ENCODE measurements around the gene RPS6KA2. TPM values are rescaled to one million over a fixed set of nuclear protein-coding genes. Genes with fewer than 3 reads are reported as not detected.

RPS6KA2 gene
- total RNA-seq, 2 donors from 2014 or later = 28.1 to 28.5 TPM

DNA sequence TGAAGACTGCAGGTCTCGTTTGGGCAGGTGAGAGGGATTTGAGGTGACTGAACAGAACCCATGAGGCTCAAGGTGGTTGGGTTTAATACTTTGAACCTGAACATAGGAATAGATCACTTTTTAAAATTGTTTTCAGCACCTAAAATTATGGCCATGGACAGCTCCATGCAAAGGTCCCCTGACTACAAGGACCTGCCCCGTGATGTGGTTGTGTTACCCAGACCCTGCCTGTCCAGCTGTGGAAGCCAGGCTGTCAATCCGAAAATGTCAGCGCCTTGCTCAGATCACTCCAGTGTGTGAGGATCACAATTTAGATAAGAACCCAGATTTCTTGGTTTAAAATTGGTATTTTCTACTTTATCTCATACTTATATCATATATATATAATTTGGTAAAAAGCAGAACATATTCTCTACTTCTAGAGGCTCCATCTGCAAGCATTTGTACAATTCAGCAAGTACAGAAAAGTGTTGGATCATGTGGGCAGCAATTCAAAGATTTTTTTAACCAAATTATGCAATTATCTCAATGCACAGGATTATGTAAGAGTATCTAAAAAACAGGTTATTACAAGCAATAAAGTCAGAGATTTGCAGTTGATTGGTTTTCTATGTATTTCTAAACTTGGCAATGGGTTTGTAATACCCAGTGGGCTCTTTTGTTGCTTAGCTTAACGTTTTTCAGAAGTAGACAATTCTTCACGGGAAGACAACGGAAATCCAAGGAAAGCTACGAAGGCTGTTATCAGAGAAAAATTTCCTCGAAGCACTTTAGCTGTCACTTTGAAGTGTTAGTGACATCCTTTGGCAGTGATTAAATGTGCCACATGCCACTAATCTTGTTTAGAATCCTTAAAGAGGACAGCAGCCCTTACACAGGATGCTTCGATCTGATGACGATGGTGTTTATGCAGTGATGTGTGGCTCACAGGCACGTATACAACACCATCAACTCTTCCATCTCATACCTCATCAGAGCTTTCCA, 24.1 kb upstream of the RPS6KA2 start:
- H3K9me3 Mint-ChIP-seq = no peaks in the 10 kb centered on the region
- no peak overlapping the region for H3K4me3 Mint-ChIP-seq
- no peak overlapping the region for H3K27ac Mint-ChIP-seq
- ATAC-seq (replicated peaks in 1 of 2) (no peak), DNase-seq (no peak)
- no peaks in the 10 kb centered on the region for H3K4me1 Mint-ChIP-seq (ENCODE audit: low read depth)
- H3K36me3 Mint-ChIP-seq (ENCODE audit: insufficient read depth in 2 of 2) = no peaks in the 10 kb centered on the region
- H3K27me3 Mint-ChIP-seq (ENCODE audit: low read depth) = no peaks in the 10 kb centered on the region

GRCh38 chr6:166650047-166650446, 23.0 kb upstream of the RPS6KA2 start:
- no peak for ATAC-seq (replicated peaks in 1 of 2)

DNA sequence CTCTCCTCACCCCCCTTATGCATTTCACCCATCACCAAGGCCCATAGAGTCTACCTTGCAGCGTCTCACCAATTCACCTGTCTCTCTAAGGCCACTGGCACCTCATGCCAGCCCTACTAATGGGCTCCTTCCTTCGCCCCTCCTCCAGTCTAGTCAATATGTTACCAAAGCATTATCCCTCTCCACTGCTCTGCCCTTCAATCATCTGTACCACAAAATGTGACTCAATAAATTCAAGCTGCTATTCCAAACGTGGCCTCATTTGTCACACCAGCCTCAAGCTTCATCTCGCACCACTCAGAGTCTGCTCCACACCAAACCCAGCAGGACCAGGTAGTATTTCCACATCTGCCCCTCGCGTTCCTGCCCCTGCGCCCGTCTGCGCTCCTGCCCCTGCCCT, 21.8 kb upstream of the RPS6KA2 start:
- Mint-ChIP-seq H3K9me3 (no peaks in the 10 kb centered on the region), H3K27me3 (ENCODE audit: low read depth) (no peaks in the 10 kb centered on the region), H3K36me3 (ENCODE audit: insufficient read depth in 2 of 2) (no peaks in the 10 kb centered on the region), H3K4me3 (no peak overlapping the region), H3K27ac (no peak overlapping the region), H3K4me1 (ENCODE audit: low read depth) (no peaks in the 10 kb centered on the region)
- DNase-seq (no peak), ATAC-seq (replicated peaks in 1 of 2) (no peak)

More at GRCh38 chr6:166650047-166650446, 23.0 kb upstream of the RPS6KA2 start:
- Mint-ChIP-seq H3K4me3 (no peak overlapping the region), H3K27me3 (ENCODE audit: low read depth) (no peaks in the 10 kb centered on the region), H3K9me3 (no peaks in the 10 kb centered on the region), H3K4me1 (ENCODE audit: low read depth) (no peaks in the 10 kb centered on the region), H3K27ac (no peak overlapping the region), H3K36me3 (ENCODE audit: insufficient read depth in 2 of 2) (no peaks in the 10 kb centered on the region)
- no peak for DNase-seq

- H3K27ac Mint-ChIP-seq = no peak overlapping the region
- ATAC-seq (replicated peaks in 1 of 2) = no peak
- no peak overlapping the region for H3K4me3 Mint-ChIP-seq
- no peaks in the 10 kb centered on the region for H3K36me3 Mint-ChIP-seq (ENCODE audit: insufficient read depth in 2 of 2)
- DNase-seq = no peak
- H3K9me3 Mint-ChIP-seq = no peaks in the 10 kb centered on the region
- no peaks in the 10 kb centered on the region for H3K27me3 Mint-ChIP-seq (ENCODE audit: low read depth)
- H3K4me1 Mint-ChIP-seq (ENCODE audit: low read depth) = no peaks in the 10 kb centered on the region
Observed at GRCh38 chr6:166647896-166648295, 20.8 kb upstream of the RPS6KA2 start.

GRCh38 chr6:166646716-166647115, 19.7 kb upstream of the RPS6KA2 start:
- H3K27me3 Mint-ChIP-seq (ENCODE audit: low read depth) = peaks cover 3% of the 10 kb centered on the region
- no peak overlapping the region for H3K4me3 Mint-ChIP-seq
- H3K36me3 Mint-ChIP-seq (ENCODE audit: insufficient read depth in 2 of 2) = peaks cover 0 to under 1% of the 10 kb centered on the region in 2 donors
- H3K4me1 Mint-ChIP-seq (ENCODE audit: low read depth) = no peaks in the 10 kb centered on the region
- no peak overlapping the region for H3K27ac Mint-ChIP-seq
- DNase-seq = no peak
- no peak for ATAC-seq (replicated peaks in 1 of 2)
- H3K9me3 Mint-ChIP-seq = peaks cover 0 to under 1% of the 10 kb centered on the region in 2 donors

GRCh38 chr6:166645896-166646295, 18.8 kb upstream of the RPS6KA2 start:
- Mint-ChIP-seq H3K4me1 (ENCODE audit: low read depth) (no peaks in the 10 kb centered on the region), H3K9me3 (peaks cover 0 to 3% of the 10 kb centered on the region in 2 donors), H3K27ac (no peak overlapping the region), H3K27me3 (ENCODE audit: low read depth) (peaks cover 5% of the 10 kb centered on the region), H3K36me3 (ENCODE audit: insufficient read depth in 2 of 2) (peaks cover 0 to 2% of the 10 kb centered on the region in 2 donors), H3K4me3 (no peak overlapping the region)
- DNase-seq (no peak), ATAC-seq (replicated peaks in 1 of 2) (no peak)

GRCh38 chr6:166644681-166645080, 17.6 kb upstream of the RPS6KA2 start:
- ATAC-seq (replicated peaks in 1 of 2) = no peak
- peaks cover 17% of the 10 kb centered on the region for H3K27me3 Mint-ChIP-seq (ENCODE audit: low read depth)
- no peak overlapping the region for H3K27ac Mint-ChIP-seq
- H3K4me1 Mint-ChIP-seq (ENCODE audit: low read depth) = peaks cover 11% of the 10 kb centered on the region
- no peak for DNase-seq
- peaks cover 0 to 4% of the 10 kb centered on the region in 2 donors for H3K36me3 Mint-ChIP-seq (ENCODE audit: insufficient read depth in 2 of 2)
- no peak overlapping the region for H3K4me3 Mint-ChIP-seq
- peaks cover 0 to 3% of the 10 kb centered on the region in 2 donors for H3K9me3 Mint-ChIP-seq

- DNase-seq (no peak), ATAC-seq (replicated peaks in 1 of 2) (no peak)
- H3K27ac Mint-ChIP-seq = no peak overlapping the region
- peaks cover 0 to 4% of the 10 kb centered on the region in 2 donors for H3K36me3 Mint-ChIP-seq (ENCODE audit: insufficient read depth in 2 of 2)
- H3K4me3 Mint-ChIP-seq = no peak overlapping the region
- H3K9me3 Mint-ChIP-seq = peaks cover 0 to 3% of the 10 kb centered on the region in 2 donors
- H3K4me1 Mint-ChIP-seq (ENCODE audit: low read depth) = peaks cover 12% of the 10 kb centered on the region
- peaks cover 24% of the 10 kb centered on the region for H3K27me3 Mint-ChIP-seq (ENCODE audit: low read depth)
Observed at GRCh38 chr6:166643891-166644590, 17.0 kb upstream of the RPS6KA2 start.

- ATAC-seq (replicated peaks in 1 of 2) (no peak), DNase-seq (no peak)
- Mint-ChIP-seq H3K9me3 (peaks cover 0 to 3% of the 10 kb centered on the region in 2 donors), H3K27me3 (ENCODE audit: low read depth) (peaks cover 36% of the 10 kb centered on the region), H3K27ac (no peak overlapping the region), H3K4me3 (no peak overlapping the region), H3K4me1 (ENCODE audit: low read depth) (peaks cover 12% of the 10 kb centered on the region), H3K36me3 (ENCODE audit: insufficient read depth in 2 of 2) (peaks cover 0 to 4% of the 10 kb centered on the region in 2 donors)
Observed at GRCh38 chr6:166642646-166643045, 15.6 kb upstream of the RPS6KA2 start.

- peaks cover 12% of the 10 kb centered on the region for H3K4me1 Mint-ChIP-seq (ENCODE audit: low read depth)
- H3K4me3 Mint-ChIP-seq = peak overlapping the region in 1 of 2 donors; percentile 52
- H3K36me3 Mint-ChIP-seq (ENCODE audit: insufficient read depth in 2 of 2) = peaks cover 0 to 4% of the 10 kb centered on the region in 2 donors
- peaks cover 0 to 3% of the 10 kb centered on the region in 2 donors for H3K9me3 Mint-ChIP-seq
- peaks cover 45% of the 10 kb centered on the region for H3K27me3 Mint-ChIP-seq (ENCODE audit: low read depth)
- H3K27ac Mint-ChIP-seq = no peak overlapping the region
- ATAC-seq (replicated peaks in 1 of 2) (no peak), DNase-seq (no peak)
Observed at GRCh38 chr6:166640342-166641043, 13.4 kb upstream of the RPS6KA2 start.

DNA sequence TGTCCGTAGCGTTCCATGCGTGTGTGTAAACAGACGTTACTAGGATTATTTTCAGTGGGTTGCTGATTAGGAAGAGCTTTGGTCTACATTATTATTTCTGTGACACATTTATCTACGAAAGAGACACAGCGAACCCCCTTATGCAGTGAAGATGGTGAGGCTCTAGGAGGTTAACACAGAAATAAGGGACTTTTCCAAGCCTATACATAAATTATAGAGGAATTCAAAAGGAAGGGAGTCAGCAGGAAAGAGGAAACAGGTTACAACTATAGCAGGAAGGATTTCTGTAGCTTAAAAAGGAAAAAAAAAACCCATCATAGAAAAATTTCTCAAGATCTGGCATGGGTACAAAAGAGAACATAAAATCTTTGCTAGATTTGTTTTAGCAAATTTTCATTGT, 12.9 kb upstream of the RPS6KA2 start:
- H3K9me3 Mint-ChIP-seq = peaks cover 0 to 3% of the 10 kb centered on the region in 2 donors
- H3K4me1 Mint-ChIP-seq (ENCODE audit: low read depth) = peaks cover 12% of the 10 kb centered on the region
- H3K4me3 Mint-ChIP-seq = peak overlapping the region; percentile 12 to 26
- peaks cover 50% of the 10 kb centered on the region for H3K27me3 Mint-ChIP-seq (ENCODE audit: low read depth)
- ATAC-seq (replicated peaks in 1 of 2) (no peak), DNase-seq (no peak)
- H3K27ac Mint-ChIP-seq = no peak overlapping the region
- H3K36me3 Mint-ChIP-seq (ENCODE audit: insufficient read depth in 2 of 2) = peaks cover 0 to 4% of the 10 kb centered on the region in 2 donors

- H3K27me3 Mint-ChIP-seq (ENCODE audit: low read depth) = peaks cover 56% of the 10 kb centered on the region
- DNase-seq = no peak
- H3K9me3 Mint-ChIP-seq = peaks cover 0 to 3% of the 10 kb centered on the region in 2 donors
- H3K4me1 Mint-ChIP-seq (ENCODE audit: low read depth) = peaks cover 12% of the 10 kb centered on the region
- peaks cover 0 to 4% of the 10 kb centered on the region in 2 donors for H3K36me3 Mint-ChIP-seq (ENCODE audit: insufficient read depth in 2 of 2)
- H3K27ac Mint-ChIP-seq = no peak overlapping the region
- no peak overlapping the region for H3K4me3 Mint-ChIP-seq
- no peak for ATAC-seq (replicated peaks in 1 of 2)
Observed at GRCh38 chr6:166638573-166638964, 11.5 kb upstream of the RPS6KA2 start.

All from activated T-cell treated with anti-CD3 and anti-CD28 coated beads, Interleukin-2, amount 50 U/mL, for 72 hours (primary cell).